A673 (cell line): Measurements from ENCODE around the gene OPRL1. TPM values are rescaled to one million over a fixed set of nuclear protein-coding genes. Genes with fewer than 3 reads are reported as not detected.
"Not testable (repeated sequence)": the region's sequence is repeated elsewhere in the genome, so short reads cannot be mapped to it uniquely, and the experiment has no call there.

ENCODE experiments used
- BruUV-seq: library from RNA; stranded (reverse); fragments of 400-500 nt; replicated peaks from 2 replicates; lab custom pipeline; 2021; lab: Mats Ljungman, UMichigan
- CTCF ChIA-PET: fragments of 300-600 bp; sonication (Branson Sonifier 250); formaldehyde crosslinking; loops from one replicate; lab custom pipeline; 2022; ENCODE audit warnings: antibody characterized with exemption; lab: Charles Lee
- POLR2A ChIA-PET: fragments of 300-600 bp; sonication (Branson Sonifier 250); formaldehyde crosslinking; loops from one replicate; lab custom pipeline; 2022; ENCODE audit warnings: antibody characterized with exemption; ENCODE audit not compliant: low non-redundant PET; lab: Charles Lee
- DNase-seq: peaks from one replicate; pipeline ENCODE4 v3.0.0-alpha.2; 2015; ENCODE audit warnings: low spot score
- H3K27ac ChIP-seq: fragments of 200-600 bp; sonication (generic); 2 replicates; pipeline ENCODE4 v1.5.1; 2016; ENCODE audit warnings: mixed run types, low read depth, mild to moderate bottlenecking, mixed read lengths, antibody characterized with exemption, low read length; ENCODE audit not compliant: poor library complexity, severe bottlenecking
- H3K27me3 ChIP-seq: fragments of 200-600 bp; sonication (generic); replicated peaks from 2 replicates; pipeline ENCODE4 v1.6.1; 2017; ENCODE audit warnings: mixed run types, low read depth, mild to moderate bottlenecking, mixed read lengths, antibody characterized with exemption, low read length; ENCODE audit not compliant: insufficient read depth, poor library complexity
- H3K36me3 ChIP-seq: fragments of 200-600 bp; sonication (generic); 2 replicates; pipeline ENCODE4 v1.6.1; 2016; ENCODE audit warnings: mixed run types, mild to moderate bottlenecking, mixed read lengths, antibody characterized with exemption, low read length; ENCODE audit not compliant: insufficient read depth, poor library complexity, severe bottlenecking
- H3K4me1 ChIP-seq: fragments of 200-600 bp; sonication (generic); 2 replicates; pipeline ENCODE4 v1.6.1; 2017; ENCODE audit warnings: mixed run types, mild to moderate bottlenecking, mixed read lengths, antibody characterized with exemption, low read length; ENCODE audit not compliant: insufficient read depth, poor library complexity, severe bottlenecking
- H3K4me3 ChIP-seq: fragments of 200-600 bp; sonication (generic); 2 replicates; pipeline ENCODE4 v1.5.1; 2016; ENCODE audit warnings: low read depth, mixed run types, mild to moderate bottlenecking, mixed read lengths, low read length; ENCODE audit not compliant: poor library complexity, severe bottlenecking
- H3K9me3 ChIP-seq: fragments of 200-600 bp; sonication (generic); 2 replicates; pipeline ENCODE4 v1.6.1; 2016; ENCODE audit warnings: mixed run types, low read depth, mild to moderate bottlenecking, mixed read lengths, antibody characterized with exemption, low read length; ENCODE audit not compliant: poor library complexity, severe bottlenecking
- CTCF ChIP-seq: fragments of 300-800, 200-600 bp; sonication (generic); conservative IDR thresholded peaks from 2 replicates; pipeline ENCODE4 v1.5.1; 2017; ENCODE audit warnings: low read depth, mild to moderate bottlenecking, antibody characterized with exemption, low read length, moderate library complexity, mixed read lengths
- EZH2 ChIP-seq: fragments of 200-600 bp; sonication (generic); IDR thresholded peaks from 2 replicates; pipeline ENCODE4 v1.6.1; 2017; ENCODE audit warnings: borderline replicate concordance, low read depth, mild to moderate bottlenecking, mixed read lengths, antibody characterized with exemption, low read length; ENCODE audit not compliant: poor library complexity, severe bottlenecking
- intact Hi-C: fragments of 100-400 bp; cut with micrococcal nuclease; formaldehyde crosslinking; loops from one replicate; pipeline ENCODE4 v1.10.0; 2022; ENCODE audit not compliant: unreplicated experiment
- total RNA-seq: library from RNA; stranded (reverse); gene quantifications from 2 replicates; pipeline ENCODE4 v1.2.3, GENCODE V29; 2021

The OPRL1 gene
- total RNA-seq, 1 experiment from 2014 or later, result 0.32 TPM

- intact Hi-C loops, result no loop called here
- DNase-seq, result no peak
- ChIA-PET CTCF (interaction anchor here (0.7 kb wide), 1 partner anchor 13 kb away, joined by 3 read pairs; no protein-coding TSS in a partner anchor), POLR2A (no interaction called here)
- no peaks in the 10 kb centered on the region for H3K36me3 ChIP-seq
- H3K27me3 ChIP-seq, result no peaks in the 10 kb centered on the region
- H3K27ac ChIP-seq, result no peak overlapping the region
- no peaks in the 10 kb centered on the region for H3K4me1 ChIP-seq
- TF ChIP-seq CTCF, result no peak
- no peak for TF ChIP-seq EZH2
- no peak overlapping the region for H3K4me3 ChIP-seq
- no peaks in the 10 kb centered on the region for H3K9me3 ChIP-seq
- no TSS peak for BruUV-seq
These were observed 35.5 kb downstream of the OPRL1 start for GRCh38 chr20:64115171-64115911.

GRCh38 chr20:64116016-64116415 lies 36.1 kb downstream of the OPRL1 start:
- Histone ChIP-seq H3K36me3 (no peaks in the 10 kb centered on the region), H3K27ac (no peak overlapping the region), H3K9me3 (no peaks in the 10 kb centered on the region), H3K4me1 (no peaks in the 10 kb centered on the region), H3K27me3 (peaks cover 5% of the 10 kb centered on the region), H3K4me3 (no peak overlapping the region)
- ChIA-PET CTCF (interaction anchor here (0.7 kb wide), 1 partner anchor 14 kb away, joined by 3 read pairs; no protein-coding TSS in a partner anchor), POLR2A (no interaction called here)
- no TSS peak for BruUV-seq
- intact Hi-C loops, result no loop called here
- no peak for DNase-seq
- TF ChIP-seq EZH2 (no peak), CTCF (no peak)

GRCh38 chr20:64116541-64117431 lies 36.9 kb downstream of the OPRL1 start:
- TF ChIP-seq CTCF (no peak), EZH2 (no peak)
- DNase-seq, result no peak
- H3K27me3 ChIP-seq, result peaks cover 12% of the 10 kb centered on the region
- CTCF ChIA-PET, result no interaction called here
- no peaks in the 10 kb centered on the region for H3K9me3 ChIP-seq
- POLR2A ChIA-PET, result no interaction called here
- no peak overlapping the region for H3K4me3 ChIP-seq
- no peaks in the 10 kb centered on the region for H3K36me3 ChIP-seq
- H3K4me1 ChIP-seq, result no peaks in the 10 kb centered on the region
- no peak overlapping the region for H3K27ac ChIP-seq
- BruUV-seq, result no TSS peak
- intact Hi-C loops, result no loop called here

GRCh38 chr20:64117432-64117777 lies 37.5 kb downstream of the OPRL1 start:
- DNase-seq, H3K9me3 ChIP-seq: not testable (repeated sequence)

More at GRCh38 chr20:64117432-64117777, 37.5 kb downstream of the OPRL1 start:
- peaks cover 19% of the 10 kb centered on the region for H3K27me3 ChIP-seq
- H3K4me3 ChIP-seq, BruUV-seq, POLR2A ChIA-PET, H3K27ac ChIP-seq, intact Hi-C loops, H3K4me1 ChIP-seq, H3K36me3 ChIP-seq, CTCF ChIA-PET: not testable (repeated sequence)
